ENCODE results near the gene PHACTR3.

Gene PHACTR3

GRCh38 chr20:59814840-59815340 is 210.6 kb downstream of the PHACTR3 start:
- DNase-seq (ENCODE audit: low read depth in 2 of 2): no peak

DNA sequence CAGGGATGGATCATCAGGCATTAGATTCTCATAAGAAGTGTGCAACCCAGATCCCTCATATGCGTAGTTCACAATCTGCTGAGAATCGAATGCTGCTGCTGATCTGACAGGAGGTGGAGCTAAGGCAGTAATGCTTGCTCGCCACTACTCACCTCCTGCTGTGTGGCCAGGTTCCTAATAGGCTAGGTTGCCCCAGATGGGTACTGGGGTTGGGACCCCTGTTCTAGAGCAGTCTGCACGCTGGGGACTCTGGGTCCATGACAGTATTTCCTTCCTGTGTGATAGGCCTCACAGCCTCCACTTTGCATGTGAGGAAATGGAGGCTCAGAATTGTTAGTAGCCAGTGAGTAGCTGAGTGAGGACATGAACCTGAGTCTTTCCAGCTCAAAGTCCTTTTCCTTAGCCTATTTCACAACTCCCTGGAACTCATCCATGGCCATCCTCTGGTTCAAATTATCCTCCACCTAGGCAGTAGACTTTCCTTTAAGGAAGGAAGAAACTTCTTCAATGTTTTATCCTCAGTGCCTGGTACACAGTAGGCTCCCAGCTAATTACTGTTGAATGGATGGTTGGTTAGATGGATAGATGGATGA is 211.9 kb downstream of the PHACTR3 start:
- DNase-seq (ENCODE audit: low read depth in 2 of 2): no peak

GRCh38 chr20:59817406-59817805 is 213.1 kb downstream of the PHACTR3 start:
- no peak for DNase-seq (ENCODE audit: low read depth in 2 of 2)

DNA sequence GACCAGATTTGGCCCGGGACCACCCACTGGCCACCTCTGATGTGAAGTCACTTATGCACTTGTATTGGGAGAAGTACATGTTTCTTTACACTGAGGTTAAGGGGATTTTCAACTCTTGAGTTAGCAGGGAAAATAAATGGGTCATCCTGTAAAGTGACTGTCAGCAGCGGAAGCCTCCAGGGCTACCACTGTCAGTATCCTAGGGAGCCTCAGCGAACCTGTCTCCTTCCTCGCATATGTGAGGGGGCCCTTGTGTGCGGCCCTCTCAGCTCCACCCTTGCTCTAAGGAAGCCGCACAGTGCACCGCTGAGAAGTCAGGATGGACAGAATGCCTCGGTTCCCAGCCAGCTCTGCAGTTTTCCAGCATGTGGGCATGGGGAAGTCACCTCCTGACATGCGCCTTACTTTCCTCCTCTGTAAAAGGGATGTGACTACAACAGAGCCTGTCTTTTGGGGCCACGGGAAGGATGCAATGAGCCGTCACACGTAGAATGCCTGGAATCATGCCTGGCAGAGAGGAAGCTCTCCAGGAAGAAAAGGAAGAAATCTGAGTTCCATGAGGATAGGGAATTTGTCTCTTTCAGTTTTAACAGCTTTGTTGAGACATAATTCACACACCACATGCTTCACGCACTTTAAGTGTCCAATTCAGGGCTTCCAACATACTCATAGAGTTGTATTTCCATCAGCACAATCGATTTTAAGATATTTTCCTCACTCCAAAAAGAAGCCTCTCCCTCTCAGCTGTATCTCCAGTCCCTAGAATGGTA is 213.7 kb downstream of the PHACTR3 start:
- no peak for DNase-seq (ENCODE audit: low read depth in 2 of 2)

- DNase-seq (ENCODE audit: low read depth in 2 of 2): no peak
These were observed 214.6 kb downstream of the PHACTR3 start for GRCh38 chr20:59818911-59819310.

- no peak for DNase-seq (ENCODE audit: low read depth in 2 of 2)
These were observed 215.3 kb downstream of the PHACTR3 start for GRCh38 chr20:59819496-59820203.

GRCh38 chr20:59820204-59821041 is 216.1 kb downstream of the PHACTR3 start:
- DNase-seq (ENCODE audit: low read depth in 2 of 2): no peak

GRCh38 chr20:59821201-59821600 is 216.9 kb downstream of the PHACTR3 start:
- DNase-seq (ENCODE audit: low read depth in 2 of 2): no peak

DNA sequence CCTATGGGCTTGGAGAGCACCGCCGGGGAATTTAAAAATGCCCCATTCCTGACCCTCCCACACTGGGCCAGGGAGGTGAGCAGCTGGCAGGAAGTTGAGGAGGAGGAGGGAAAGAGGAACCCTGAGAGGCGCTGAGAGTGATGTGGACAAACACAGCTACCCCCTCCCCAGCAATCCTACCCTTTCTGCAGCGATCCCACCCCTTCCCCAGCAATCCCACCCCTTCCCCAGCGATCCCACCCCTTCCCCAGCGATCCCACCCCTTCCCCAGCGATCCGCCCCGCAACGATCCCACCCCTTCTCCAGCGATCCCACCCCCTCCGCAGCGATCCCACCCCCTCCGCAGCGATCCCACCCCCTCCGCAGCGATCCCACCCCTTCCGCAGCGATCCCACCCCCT is 217.4 kb downstream of the PHACTR3 start:
- DNase-seq (ENCODE audit: low read depth in 2 of 2): no peak

DNA sequence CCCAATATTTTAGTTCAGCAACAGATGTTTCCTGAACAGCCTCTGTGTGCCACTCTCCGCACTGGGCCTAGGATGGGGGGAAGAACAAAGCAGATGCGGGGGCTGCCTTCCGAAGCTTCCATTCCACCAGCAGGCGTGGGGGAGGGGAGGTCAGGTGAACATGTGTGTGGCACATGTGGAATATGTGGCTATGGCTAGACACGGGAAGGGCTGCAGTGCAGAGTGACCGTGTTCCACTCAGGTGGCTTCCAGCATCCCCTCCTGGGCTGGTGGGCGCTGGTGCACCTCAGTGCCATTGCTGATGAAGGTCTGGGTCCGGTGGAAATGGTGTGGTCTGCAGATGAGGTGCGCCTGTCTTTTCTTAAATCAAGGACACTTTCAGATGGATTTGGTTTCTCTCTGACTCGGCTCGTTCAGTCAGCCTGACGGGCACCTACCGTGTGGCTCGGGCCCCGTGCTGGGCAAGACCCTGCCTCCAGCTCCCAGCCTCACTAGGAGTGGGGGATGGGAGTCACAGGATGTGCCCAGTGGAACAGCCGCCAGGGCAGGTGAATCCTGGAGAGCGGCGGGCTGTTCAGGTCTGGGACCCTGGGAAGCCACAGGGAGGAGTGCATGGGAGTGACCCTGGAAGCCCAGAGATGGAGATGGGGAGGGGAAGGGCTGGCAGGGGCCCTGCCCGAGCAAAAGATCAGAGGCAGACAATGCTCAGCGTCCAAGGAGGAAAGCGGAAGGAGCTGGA is 218.1 kb downstream of the PHACTR3 start:
- no peak for DNase-seq (ENCODE audit: low read depth in 2 of 2)

GRCh38 chr20:59823030-59823423 is 218.7 kb downstream of the PHACTR3 start:
- DNase-seq (ENCODE audit: low read depth in 2 of 2): no peak

DNA sequence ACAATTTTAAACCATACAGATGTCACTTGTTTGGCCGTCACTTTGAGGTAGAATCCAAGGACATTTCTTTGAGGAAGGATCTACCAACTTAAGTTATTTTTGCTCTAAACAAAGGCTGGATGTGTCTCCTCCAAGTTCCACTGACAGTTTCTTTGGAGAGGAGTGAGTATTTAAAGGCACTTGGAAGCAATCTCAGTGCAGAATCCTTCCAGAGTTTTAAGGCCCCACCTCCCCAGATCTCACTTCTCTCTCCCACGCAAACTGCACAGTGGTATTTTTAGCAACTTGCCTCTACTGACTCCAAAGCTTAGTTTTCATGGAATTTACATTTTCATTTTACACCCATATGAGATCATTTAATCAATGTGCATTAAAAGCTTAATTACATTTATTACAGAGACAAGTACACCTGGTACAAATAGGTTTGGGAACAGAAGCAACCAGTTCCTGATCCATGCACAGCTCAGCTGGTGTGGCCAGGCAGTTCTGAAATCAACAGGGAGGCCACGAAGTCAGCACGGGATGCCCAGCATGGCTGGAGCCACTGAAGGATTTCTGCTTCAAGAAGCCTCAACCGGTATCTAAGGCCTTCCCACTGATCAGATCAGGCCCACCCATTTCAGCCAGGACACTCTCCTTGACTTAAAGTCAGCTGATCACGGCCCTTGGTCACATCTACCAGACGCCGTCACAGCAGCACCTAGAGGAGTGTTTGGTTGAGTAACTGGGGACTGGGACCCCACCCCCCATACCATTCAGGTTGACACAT is 219.3 kb downstream of the PHACTR3 start:
- DNase-seq (ENCODE audit: low read depth in 2 of 2): no peak

DNA sequence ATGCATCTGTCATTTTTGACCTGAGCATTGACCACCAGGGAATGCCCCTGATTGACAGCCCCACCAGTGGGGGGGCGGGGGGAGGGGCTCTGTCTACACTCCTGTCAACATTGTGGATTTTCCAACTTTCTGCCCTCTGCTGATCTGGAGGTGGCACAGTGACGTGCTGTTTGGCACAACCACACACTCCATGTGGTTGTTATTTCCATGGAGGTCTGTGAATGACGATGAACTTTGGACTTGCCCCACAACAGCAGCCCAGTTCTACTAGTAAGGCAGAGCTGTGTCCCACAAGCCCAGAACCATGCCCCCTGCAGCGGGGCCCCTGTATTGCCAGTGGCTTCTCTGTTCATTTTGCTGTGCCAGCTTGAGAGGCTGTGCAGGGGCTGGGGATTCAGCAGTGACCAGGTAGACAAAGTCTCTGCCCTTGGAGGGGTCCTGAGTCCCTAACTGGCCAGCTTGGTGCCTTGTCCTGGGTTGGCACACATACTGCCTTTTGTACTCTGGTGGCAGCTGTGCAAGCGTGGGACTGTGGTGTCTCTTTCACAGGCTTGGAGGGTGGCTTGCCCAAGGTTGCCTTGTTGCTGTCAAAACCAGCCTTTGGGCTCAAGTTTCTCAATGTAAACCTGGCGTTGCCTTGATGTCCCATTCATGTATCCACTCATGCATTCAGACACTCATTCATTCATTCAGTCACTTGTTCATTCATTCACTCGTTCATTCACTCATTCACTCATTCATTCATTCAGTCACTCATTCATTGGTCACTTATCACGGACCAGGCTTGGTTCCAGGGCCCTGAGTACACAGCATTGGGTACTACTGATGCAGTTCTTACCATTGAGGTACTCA is 220.6 kb downstream of the PHACTR3 start:
- no peak for DNase-seq (ENCODE audit: low read depth in 2 of 2)

- no peak for DNase-seq (ENCODE audit: low read depth in 2 of 2)
These were observed 221.2 kb downstream of the PHACTR3 start for GRCh38 chr20:59825563-59825920.

- DNase-seq (ENCODE audit: low read depth in 2 of 2): no peak
These were observed 221.8 kb downstream of the PHACTR3 start for GRCh38 chr20:59825944-59826759.

GRCh38 chr20:59827138-59828056 is 223.1 kb downstream of the PHACTR3 start:
- DNase-seq (ENCODE audit: low read depth in 2 of 2): no peak

Data from stimulated activated CD4-positive, alpha-beta T cell treated with anti-CD3 and anti-CD28 coated beads, Interleukin-4, amount 100 ng/mL, for 48 hours (primary cell).